HG03135 (cell line): Measurements from ENCODE around the gene DAPK2.

Source experiments
- ATAC-seq: cut with Tn5 transposase; IDR thresholded peaks from one replicate; pipeline ENCODE4 v1.9.1; 2021; ENCODE audit warnings: mild to moderate bottlenecking, moderate library complexity; ENCODE audit not compliant: unreplicated experiment

The DAPK2 gene

DNA sequence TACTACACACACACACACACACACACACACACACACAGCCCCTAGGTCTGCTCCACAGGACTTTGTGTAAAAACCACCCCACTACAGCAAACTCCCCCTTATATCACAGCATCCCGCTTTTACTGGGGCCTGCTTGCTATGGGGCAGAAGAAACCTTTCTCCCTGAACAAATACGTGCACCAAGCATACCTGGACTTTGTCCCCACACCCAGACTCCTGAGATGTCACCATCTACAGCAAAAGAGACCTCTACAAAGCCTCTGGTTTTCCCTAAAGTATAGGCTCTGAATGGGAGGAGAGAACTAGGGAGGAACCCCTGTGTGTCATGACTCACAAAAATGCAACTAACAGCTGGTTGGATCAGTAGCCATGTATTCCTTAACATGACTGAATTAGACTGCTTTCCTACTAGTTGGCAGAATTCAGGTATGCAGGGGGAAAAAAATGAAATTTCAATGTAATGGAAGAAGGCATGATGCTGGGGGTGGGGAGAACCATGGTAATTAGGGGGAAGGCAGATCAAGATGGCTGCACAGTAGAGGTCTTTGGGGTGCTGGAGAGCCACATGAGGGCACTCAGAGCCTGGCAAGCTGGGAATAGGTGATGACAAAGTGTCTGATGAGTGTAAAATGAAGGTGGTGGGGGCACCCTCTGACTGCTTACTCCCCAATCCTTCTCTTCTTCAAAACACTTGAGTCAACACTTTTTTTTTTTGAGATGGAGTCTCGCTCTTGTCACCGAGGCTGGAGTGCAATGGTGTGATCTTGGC lies 45.9 kb downstream of the DAPK2 start:
- no peak for ATAC-seq

GRCh38 chr15:63999177-63999576 lies 47.1 kb downstream of the DAPK2 start:
- ATAC-seq, result no peak

DNA sequence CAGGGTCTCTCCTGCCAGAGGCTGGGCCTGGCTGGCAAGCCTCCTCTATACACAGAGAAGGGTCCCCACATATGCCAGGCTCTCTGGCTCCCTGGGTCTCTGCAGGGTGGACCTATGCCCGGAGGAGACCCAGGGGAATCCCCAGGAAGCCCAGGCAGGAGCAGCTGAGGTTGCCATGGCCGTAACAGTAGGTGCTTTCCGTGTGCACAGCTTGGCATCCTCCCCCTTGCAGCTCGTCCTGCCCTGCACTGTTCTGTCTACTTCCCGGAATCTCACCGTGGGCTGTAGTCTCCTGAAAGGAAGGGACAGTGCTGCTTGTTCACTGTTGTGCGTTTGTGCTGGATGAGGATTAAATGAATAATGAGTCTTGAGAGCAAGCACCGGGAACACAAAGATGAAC lies 47.8 kb downstream of the DAPK2 start:
- no peak for ATAC-seq

DNA sequence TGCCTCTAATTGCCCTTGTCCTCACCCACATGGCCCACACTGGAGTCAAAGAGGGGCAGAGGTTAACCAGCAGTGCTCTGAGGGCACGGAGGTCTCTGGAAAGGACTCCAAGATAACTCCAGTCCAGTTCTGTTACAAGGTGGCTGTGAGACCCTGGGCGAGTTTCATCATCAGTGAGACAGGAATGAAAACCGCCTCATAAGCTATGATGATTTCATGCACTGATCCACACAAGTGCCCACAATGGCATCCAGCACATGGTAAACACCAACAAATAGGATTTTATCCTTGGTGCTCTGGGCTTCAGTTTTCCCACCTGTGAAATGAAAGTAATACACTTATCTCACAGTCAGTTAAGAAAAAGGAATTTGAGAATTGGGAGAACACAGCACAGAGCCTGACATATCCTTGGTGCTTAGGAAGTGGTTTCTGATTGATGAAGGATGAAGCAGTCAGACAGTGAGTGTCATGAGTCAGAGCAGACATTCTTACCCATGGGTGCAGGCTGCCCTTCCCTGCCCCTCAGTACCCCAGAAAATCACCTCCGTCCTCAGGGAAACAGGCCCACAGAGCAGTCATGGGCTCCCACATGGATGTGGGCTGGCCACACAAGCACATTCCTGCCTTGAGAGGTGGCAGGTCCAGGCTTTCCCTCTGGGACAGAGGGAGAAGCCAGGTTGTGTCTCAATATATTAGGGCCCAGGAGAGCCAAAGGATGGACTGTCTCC lies 48.4 kb downstream of the DAPK2 start:
- no peak for ATAC-seq

DNA sequence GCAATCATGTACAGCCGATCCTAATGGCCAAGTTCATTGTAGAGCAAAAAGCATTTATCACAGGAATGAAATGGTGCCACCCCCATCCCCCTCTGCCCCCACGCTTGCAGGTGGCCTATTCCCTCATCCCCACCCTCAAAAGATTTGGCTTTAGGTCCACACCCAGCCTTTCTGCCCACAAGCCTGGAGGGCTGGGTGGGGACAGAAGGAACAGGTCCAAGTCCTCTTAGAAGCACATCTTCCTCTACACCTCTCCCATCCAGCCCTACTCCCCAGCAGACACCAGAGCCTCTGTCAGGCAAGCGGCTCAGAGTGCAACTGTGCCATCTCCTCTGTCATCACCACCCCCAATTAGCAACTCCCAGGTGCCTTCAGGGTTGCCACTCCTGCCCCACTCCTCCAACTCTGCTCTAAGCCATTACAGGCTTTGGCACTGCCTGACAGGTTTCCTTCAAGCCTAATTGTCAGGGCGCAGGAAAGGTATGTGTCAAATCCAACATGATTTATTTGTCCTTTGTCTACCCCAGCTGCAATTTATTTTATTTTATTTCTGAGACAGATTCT lies 49.4 kb downstream of the DAPK2 start:
- no peak for ATAC-seq

- no peak for ATAC-seq
Measured at GRCh38 chr15:63995789-63996188, 50.5 kb downstream of the DAPK2 start.

GRCh38 chr15:63994073-63994600 lies 52.1 kb downstream of the DAPK2 start:
- no peak for ATAC-seq

DNA sequence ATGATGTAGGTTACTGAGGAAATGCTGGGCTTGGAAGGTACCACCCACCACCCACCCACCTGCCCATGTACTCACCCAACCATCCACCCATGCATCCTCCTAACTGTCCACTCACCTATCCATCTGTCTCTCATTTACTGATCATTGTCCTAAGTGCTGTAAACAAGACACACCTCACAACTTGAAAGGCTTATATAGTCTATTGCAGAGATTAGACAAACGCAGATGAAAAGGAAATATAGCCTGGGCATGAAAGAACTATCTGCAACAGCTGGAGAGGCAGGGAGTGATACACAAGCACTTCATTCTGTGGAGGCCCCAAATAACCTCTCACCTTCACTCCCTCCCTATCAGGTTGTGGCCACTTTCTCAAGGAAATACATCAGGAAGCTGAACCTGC lies 54.0 kb downstream of the DAPK2 start:
- no peak for ATAC-seq

DNA sequence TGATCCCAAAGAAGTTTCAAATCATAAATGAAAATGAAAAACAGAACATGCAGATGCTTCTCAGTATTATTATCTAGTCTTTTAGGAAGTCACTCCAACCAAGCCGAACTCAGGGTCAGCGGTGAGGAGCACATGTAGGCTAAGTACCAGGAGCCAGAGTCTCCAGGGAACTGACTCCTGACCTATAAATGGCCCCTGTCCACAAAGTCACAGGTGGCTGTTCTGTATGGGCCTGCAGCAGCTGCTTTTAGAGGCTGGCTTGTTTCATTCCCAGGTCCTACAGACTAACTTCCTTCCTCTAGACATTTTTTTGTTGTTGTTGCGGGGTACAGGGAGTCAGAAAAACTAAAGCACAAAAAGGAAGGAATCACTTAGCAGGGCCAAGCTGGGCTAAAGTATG lies 54.6 kb downstream of the DAPK2 start:
- no peak for ATAC-seq

DNA sequence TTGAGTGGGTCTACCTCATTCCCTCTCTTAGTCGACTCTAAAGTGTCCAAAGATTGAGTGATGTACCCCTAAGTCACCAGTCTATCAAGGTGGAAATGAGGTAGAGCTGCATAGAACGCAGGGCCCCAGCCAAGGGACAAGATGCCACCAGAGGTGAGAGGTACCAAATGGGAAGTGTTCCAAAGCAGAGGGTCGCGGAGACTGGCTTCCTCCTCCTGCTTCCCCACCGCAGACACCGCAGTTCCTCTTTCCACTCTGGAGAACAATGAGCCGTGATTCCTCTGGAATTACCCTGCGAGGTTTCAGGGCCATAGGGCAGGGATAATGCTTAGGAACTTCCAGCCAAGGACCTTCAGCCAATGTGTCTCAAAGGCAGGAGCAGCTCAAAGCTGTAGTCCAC lies 55.8 kb downstream of the DAPK2 start:
- ATAC-seq, result no peak

DNA sequence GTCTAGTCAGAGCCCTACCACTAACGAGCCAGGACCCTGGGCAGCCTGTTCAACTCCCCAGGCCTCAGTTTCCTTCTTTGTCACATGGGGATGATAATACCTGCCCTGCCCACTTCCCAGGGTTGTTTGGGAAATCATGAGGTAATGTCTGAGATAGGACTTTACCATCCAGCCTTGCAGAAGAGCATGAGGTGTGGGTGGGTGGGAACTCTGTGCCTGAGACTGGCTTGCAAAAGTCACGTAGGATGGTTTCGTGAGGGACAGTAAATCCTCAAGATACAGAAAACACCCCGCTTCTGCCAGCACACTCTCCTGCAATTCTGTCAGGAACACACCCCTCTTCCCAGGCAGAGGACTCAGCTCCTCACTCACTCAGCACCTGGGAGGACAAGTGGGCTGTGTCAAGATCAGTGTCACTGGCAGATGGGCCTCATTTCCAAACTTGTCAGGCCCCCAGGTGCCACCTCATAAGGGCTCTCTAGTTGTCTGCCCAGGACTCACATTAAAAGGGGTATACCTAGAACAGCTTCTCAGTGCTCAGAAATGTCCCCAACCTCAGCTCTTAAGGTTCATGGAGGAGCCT lies 58.4 kb downstream of the DAPK2 start:
- no peak for ATAC-seq

DNA sequence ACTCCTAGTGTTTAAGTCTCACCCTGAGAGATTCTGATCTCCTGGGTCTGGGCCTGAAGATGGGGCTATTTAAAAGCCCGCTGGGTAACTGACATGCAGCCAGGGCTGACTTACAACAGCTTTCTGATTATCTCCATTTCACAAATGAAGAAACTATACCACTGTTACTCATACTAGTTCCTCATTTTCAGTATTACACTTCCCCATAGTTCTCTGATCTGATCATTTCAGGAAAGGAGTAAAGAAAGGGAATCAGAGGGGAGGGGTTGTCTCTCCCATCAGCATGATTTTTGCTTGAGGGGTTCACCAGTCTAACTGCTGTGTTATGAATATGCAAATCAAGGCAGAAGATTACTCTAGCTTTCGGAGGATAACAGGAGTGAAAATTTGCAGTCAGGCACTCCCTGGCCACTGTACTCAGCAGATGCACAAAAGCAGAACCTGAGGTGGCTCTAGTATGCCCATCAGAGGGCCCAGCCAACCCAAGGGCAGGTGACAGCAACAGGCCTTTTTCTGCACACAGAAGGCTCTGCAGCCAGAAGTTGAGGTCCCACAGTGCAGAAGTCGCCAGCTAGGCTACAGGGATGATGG lies 59.4 kb downstream of the DAPK2 start:
- ATAC-seq, result peak; percentile 50

DNA sequence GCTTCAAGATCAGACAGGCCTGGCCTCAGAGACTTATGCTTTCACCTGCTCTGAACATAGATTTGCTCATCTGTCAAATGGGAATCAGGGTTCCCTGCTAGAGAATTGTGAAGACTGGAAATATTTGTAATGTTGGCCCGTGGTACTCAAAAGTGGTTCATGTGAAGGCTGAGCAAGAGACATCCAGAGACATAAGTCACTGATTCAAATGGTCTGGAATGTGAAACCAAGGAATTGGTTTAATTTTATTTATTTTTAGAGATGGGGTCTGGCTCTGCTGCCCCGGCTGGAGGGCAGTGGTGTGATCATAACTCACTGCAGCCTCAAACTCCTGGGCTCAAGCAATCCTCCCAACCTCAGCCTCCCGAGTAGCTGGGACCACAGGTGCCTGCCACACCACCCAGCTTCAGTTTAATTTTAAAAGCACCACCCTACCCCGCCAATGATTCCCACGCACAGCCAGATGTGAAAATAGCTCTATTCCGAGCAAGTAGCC lies 60.1 kb downstream of the DAPK2 start:
- no peak for ATAC-seq

GRCh38 chr15:63985221-63986184 lies 60.8 kb downstream of the DAPK2 start:
- ATAC-seq, result no peak

DNA sequence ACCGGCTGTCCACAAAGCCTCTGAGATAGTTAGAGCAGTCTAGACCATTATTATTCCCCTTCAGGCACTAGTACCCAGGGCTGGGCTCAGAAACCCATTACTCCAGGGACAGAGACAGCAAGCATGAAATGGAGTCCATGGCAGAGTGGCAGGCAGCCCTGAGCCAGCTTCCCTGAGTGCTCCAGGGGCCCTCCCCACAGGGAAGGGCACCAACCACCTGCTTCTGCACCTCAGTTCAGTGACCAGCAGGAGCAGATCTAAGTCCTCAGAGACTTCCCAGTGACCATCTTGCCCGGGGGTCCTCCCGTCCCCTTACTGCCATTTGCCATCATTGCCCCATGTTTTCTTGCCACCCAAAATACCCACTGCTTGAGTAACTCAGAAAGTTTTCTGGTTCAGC lies 62.0 kb downstream of the DAPK2 start:
- ATAC-seq, result no peak

DNA sequence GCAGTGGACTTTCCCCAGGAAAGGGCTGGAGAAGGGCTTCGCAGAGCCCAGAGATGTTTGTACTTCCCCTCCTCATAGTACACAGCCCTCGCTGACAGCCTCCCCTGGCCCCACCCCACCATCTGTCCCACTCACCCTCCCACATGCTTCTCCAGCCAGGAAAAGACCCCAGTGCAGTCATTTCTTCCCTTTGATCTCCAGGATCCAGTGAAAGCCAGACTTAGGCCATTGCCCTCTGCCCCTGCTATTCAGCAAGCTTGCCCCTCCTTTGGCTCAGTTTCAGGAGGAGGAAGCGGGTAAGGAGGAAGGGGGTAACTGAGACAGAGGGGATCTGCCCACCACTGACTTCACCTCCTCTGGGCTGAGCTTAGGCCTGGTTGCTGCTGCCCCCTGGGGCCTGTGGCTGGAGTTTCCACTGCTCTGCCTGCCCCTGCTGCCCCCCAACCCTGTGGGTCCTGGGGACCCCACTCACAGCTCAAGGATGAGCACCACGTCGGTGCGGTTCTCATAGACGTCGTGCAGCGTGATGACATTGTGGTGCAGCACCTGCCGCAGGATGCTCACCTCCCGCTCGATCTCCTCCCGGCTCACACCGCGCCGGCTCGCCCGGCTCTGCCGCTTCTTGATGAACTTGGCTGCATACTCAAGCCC lies 63.1 kb downstream of the DAPK2 start:
- ATAC-seq, result no peak

DNA sequence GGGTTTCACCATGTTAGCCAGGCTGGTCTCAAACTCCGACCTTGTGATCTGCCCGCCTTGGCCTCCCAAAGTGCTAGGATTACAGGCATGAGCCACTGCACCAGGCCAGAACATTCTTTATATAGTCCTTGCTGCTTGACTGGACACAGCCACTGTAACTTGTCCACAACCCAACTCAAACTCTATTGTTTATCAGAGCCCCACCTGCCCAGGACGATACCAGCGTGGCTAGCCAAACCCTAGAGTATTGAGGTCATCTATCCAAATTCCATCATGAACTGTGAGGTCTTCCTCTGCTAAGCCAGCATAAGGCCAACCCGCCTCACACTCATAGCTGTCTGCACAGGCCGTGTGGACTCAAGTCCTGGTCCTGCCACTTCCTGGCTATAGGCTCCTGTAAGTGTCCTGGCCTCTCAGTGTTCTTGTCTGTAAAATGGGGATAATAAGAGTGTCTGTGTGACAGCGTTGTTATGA lies 63.9 kb downstream of the DAPK2 start:
- ATAC-seq, result no peak

GRCh38 chr15:63981596-63982320 lies 64.5 kb downstream of the DAPK2 start:
- ATAC-seq, result no peak
